ENCODE measurements around the gene SOS2. TPM values are rescaled to one million over a fixed set of nuclear protein-coding genes. Genes with fewer than 3 reads are reported as not detected.
"Not testable (repeated sequence)": the region's sequence is repeated elsewhere in the genome, so short reads cannot be mapped to it uniquely, and the experiment has no call there.

Gene SOS2
- total and polyA plus RNA-seq, 2 experiments from 2014 or later = 2.6 to 13.7 TPM

DNA sequence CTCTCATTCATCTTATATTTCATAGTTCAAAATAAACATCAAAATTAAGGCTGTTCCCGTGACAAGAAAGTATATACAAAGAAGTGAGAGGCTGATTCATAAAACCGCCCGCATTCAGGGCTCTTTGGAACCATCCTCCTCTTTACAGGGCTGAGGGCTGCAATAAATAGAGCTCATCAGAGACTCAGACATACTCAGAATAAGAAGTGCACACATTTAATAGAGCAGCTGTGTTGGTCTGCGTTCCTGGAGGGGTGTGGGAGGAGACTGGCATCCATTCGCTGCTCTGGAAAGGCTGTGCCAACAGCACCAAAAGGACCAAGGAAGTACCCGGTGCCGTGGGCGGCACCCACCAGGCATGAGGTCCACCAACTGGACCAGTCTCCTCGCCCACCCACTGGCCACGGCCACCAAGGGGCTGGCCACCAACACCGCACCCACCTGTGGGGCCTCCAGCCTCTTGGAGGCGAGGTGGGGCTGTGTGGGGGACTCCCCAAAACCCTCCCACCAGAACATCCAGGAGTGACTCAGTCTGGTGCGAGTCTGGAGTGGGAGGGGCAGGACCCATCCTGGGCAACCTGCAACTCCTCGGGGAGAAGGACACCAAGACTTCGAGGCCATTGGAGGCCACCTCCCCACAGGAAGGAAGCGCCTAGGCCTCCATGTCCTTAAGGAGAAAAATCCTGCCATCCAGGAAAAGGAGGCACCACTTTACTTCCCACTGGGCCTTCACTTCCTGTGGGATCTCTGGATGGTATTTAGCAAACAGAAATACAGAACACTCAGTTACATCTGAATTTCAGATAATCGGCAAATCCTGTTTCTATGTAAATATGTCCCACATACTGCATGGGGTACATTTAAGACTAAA is 147.7 kb downstream of the SOS2 start:
- H3F3A ChIP-seq (ENCODE audit: insufficient read depth) = peaks cover 23% of the 10 kb centered on the region; the same call in 1 of the 2 replicates
- H3K4me2 ChIP-seq (ENCODE audit: unreplicated experiment) = no peak overlapping the region
- H3K9ac ChIP-seq = no peak overlapping the region
- no peaks in the 10 kb centered on the region for H3K9me2 ChIP-seq (ENCODE audit: insufficient read depth)
- no peaks in the 10 kb centered on the region for H3K27me3 ChIP-seq (replicated peaks; ENCODE audit: insufficient read depth)
- peaks cover 14% of the 10 kb centered on the region for H3K4me1 ChIP-seq (ENCODE audit: insufficient read depth)
- in situ Hi-C loops (cut with MboI) = no loop called here
- no peaks in the 10 kb centered on the region for H3K36me3 ChIP-seq (ENCODE audit: low read depth)
- H3K27ac ChIP-seq = no peak overlapping the region
- no peak overlapping the region for H2AFZ ChIP-seq
- no peak overlapping the region for H3K4me3 ChIP-seq
- H3K9me3 ChIP-seq (ENCODE audit: low read depth) = no peaks in the 10 kb centered on the region
- H3K79me2 ChIP-seq (ENCODE audit: insufficient read depth) = no peaks in the 10 kb centered on the region
- no peaks in the 10 kb centered on the region for H4K20me1 ChIP-seq (ENCODE audit: insufficient read depth)
- 90 to 92% methylated on average over 17 of the region's 17 CpGs for WGBS, 2 experiments (ENCODE audit: low coverage in 1 of 2, low lambda C conversion rate in 2 of 2, missing lambda C conversion rate in 2 of 2)
- no peak for DNase-seq
- TF ChIP-seq EZH2phosphoT487 (IDR thresholded peaks at IDR 0.05; ENCODE audit: insufficient read depth, low read depth) (no peak), EZH2 (IDR thresholded peaks at IDR 0.05; ENCODE audit: insufficient read depth, poor library complexity, severe bottlenecking) (no peak)

DNA sequence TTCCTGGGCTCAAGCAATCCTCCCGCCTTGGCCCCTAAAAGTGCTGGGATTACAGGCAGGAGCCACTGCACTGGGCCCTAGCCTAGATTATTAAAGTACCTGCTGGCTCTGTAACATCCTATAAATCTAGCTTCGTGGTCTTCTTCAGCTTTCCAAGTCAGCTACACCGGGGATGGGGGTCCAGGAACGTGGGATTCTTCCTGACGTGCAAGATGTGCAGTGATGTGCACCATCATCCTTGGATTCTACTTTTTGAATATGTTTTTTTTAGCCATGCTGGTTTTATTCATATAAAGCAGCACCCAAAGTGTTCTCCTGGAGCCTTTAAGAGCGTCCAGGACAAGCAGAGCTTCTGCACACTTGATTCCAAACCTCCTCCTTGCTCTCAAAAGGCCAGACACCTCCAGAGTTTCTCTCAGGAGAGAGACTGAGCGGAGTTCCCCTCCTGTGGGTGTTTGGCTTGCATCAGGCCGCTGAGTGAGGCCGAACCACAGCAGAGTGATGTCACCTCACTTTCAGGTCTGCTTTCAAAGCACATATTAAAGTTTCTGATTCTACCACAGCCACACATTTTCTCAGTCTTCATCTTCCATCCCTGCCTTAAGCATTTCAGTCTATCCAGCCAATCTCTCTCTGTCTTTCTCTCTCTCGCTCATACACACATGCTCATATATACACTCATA is 148.5 kb downstream of the SOS2 start:
- H3K36me3 ChIP-seq (ENCODE audit: low read depth) = no peaks in the 10 kb centered on the region

GRCh38 chr14:50082308-50082742 is 149.1 kb downstream of the SOS2 start:
- Histone ChIP-seq H3K27me3 (replicated peaks; ENCODE audit: insufficient read depth) (no peaks in the 10 kb centered on the region), H3K27ac (no peak overlapping the region), H3K79me2 (ENCODE audit: insufficient read depth) (no peaks in the 10 kb centered on the region), H3K9ac (no peak overlapping the region), H3K9me2 (ENCODE audit: insufficient read depth) (no peaks in the 10 kb centered on the region), H3K4me2 (ENCODE audit: unreplicated experiment) (no peak overlapping the region), H3K4me3 (no peak overlapping the region), H3K36me3 (ENCODE audit: low read depth) (no peaks in the 10 kb centered on the region), H2AFZ (no peak overlapping the region), H3K9me3 (ENCODE audit: low read depth) (no peaks in the 10 kb centered on the region), H3K4me1 (ENCODE audit: insufficient read depth) (peaks cover 14% of the 10 kb centered on the region), H4K20me1 (ENCODE audit: insufficient read depth) (no peaks in the 10 kb centered on the region), H3F3A (ENCODE audit: insufficient read depth) (peaks cover 19% of the 10 kb centered on the region; the same call in 1 of the 2 replicates)
- in situ Hi-C loops (cut with MboI) = no loop called here
- TF ChIP-seq EZH2phosphoT487 (IDR thresholded peaks at IDR 0.05; ENCODE audit: insufficient read depth, low read depth) (no peak), EZH2 (IDR thresholded peaks at IDR 0.05; ENCODE audit: insufficient read depth, poor library complexity, severe bottlenecking) (no peak)
- no peak for DNase-seq
- whole genome bisulfite sequencing, 2 experiments (ENCODE audit: low coverage in 1 of 2, low lambda C conversion rate in 2 of 2, missing lambda C conversion rate in 2 of 2) = 80 to 85% methylated on average over 8 of the region's 8 CpGs

More for the DNA sequence above, 148.5 kb downstream of the SOS2 start:
- no peaks in the 10 kb centered on the region for H3K9me3 ChIP-seq (ENCODE audit: low read depth)
- no peaks in the 10 kb centered on the region for H4K20me1 ChIP-seq (ENCODE audit: insufficient read depth)
- no peak overlapping the region for H3K27ac ChIP-seq
- in situ Hi-C loops (cut with MboI) = no loop called here
- no peak overlapping the region for H3K9ac ChIP-seq
- H2AFZ ChIP-seq = no peak overlapping the region
- no peaks in the 10 kb centered on the region for H3K27me3 ChIP-seq (replicated peaks; ENCODE audit: insufficient read depth)
- peaks cover 23% of the 10 kb centered on the region; the same call in 1 of the 2 replicates for H3F3A ChIP-seq (ENCODE audit: insufficient read depth)
- H3K4me3 ChIP-seq = no peak overlapping the region
- no peaks in the 10 kb centered on the region for H3K79me2 ChIP-seq (ENCODE audit: insufficient read depth)
- no peak overlapping the region for H3K4me2 ChIP-seq (ENCODE audit: unreplicated experiment)
- H3K4me1 ChIP-seq (ENCODE audit: insufficient read depth) = peaks cover 14% of the 10 kb centered on the region
- 87 to 91% methylated on average over 10 of the region's 10 CpGs for WGBS, 2 experiments (ENCODE audit: low coverage in 1 of 2, low lambda C conversion rate in 2 of 2, missing lambda C conversion rate in 2 of 2)
- no peak for DNase-seq
- TF ChIP-seq EZH2 (IDR thresholded peaks at IDR 0.05; ENCODE audit: insufficient read depth, poor library complexity, severe bottlenecking) = no peak
- no peak for TF ChIP-seq EZH2phosphoT487 (IDR thresholded peaks at IDR 0.05; ENCODE audit: insufficient read depth, low read depth)
- no peaks in the 10 kb centered on the region for H3K9me2 ChIP-seq (ENCODE audit: insufficient read depth)

DNA sequence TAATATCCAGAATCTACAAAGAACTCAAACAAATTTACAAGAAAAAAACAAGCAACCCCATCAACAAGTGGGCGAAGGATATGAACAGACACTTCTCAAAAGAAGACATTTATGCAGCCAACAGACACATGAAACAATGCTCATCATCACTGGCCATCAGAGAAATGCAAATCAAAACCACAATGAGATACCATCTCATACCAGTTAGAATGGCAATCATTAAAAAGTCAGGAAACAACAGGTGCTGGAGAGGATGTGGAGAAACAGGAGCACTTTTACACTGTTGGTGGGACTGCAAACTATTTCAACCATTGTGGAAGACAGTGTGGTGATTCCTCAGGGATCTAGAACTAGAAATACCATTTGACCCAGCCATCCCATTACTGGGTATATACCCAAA is 152.3 kb downstream of the SOS2 start:
- H3K9ac ChIP-seq; H3F3A ChIP-seq (ENCODE audit: insufficient read depth); in situ Hi-C loops (cut with MboI); H3K27me3 ChIP-seq (replicated peaks; ENCODE audit: insufficient read depth); H3K27ac ChIP-seq; H3K79me2 ChIP-seq (ENCODE audit: insufficient read depth); H3K36me3 ChIP-seq (ENCODE audit: low read depth); H3K9me3 ChIP-seq (ENCODE audit: low read depth); H3K9me2 ChIP-seq (ENCODE audit: insufficient read depth); DNase-seq; H3K4me3 ChIP-seq; H3K4me2 ChIP-seq (ENCODE audit: unreplicated experiment); H4K20me1 ChIP-seq (ENCODE audit: insufficient read depth); H3K4me1 ChIP-seq (ENCODE audit: insufficient read depth); H2AFZ ChIP-seq: not testable (repeated sequence)
- 82 to 93% methylated on average over 1 of the region's 1 CpG for WGBS, 2 experiments (ENCODE audit: low coverage in 1 of 2, low lambda C conversion rate in 2 of 2, missing lambda C conversion rate in 2 of 2)

GRCh38 chr14:50073663-50074062 is 157.7 kb downstream of the SOS2 start:
- H3K9ac ChIP-seq; H3K79me2 ChIP-seq (ENCODE audit: insufficient read depth); H3K27me3 ChIP-seq (replicated peaks; ENCODE audit: insufficient read depth); in situ Hi-C loops (cut with MboI); H3K9me3 ChIP-seq (ENCODE audit: low read depth); H3K4me3 ChIP-seq; H3K9me2 ChIP-seq (ENCODE audit: insufficient read depth); H3K36me3 ChIP-seq (ENCODE audit: low read depth); H3F3A ChIP-seq (ENCODE audit: insufficient read depth); H3K4me1 ChIP-seq (ENCODE audit: insufficient read depth); H3K4me2 ChIP-seq (ENCODE audit: unreplicated experiment); H2AFZ ChIP-seq; H4K20me1 ChIP-seq (ENCODE audit: insufficient read depth); H3K27ac ChIP-seq; DNase-seq: not testable (repeated sequence)
- no CpG with 5 or more reads among the region's 32 CpGs for WGBS, 2 experiments (ENCODE audit: low coverage in 1 of 2, low lambda C conversion rate in 2 of 2, missing lambda C conversion rate in 2 of 2)
